GM19240 (cell line): ENCODE measurements around the gene NUB1.

Experiments used
- DNase-seq: peaks from one replicate; pipeline ENCODE4 v3.0.0; 2011; ENCODE audit warnings: low spot score; ENCODE audit not compliant: insufficient read length

The NUB1 gene

GRCh38 chr7:151423936-151424335 is 82.3 kb downstream of the NUB1 start:
- no peak for DNase-seq

- no peak for DNase-seq
Observed at GRCh38 chr7:151424799-151425198, 83.2 kb downstream of the NUB1 start.

GRCh38 chr7:151425670-151426440 is 84.2 kb downstream of the NUB1 start:
- DNase-seq, result no peak

GRCh38 chr7:151426441-151426903 is 84.9 kb downstream of the NUB1 start:
- no peak for DNase-seq

- no peak for DNase-seq
Observed at GRCh38 chr7:151426904-151427704, 85.5 kb downstream of the NUB1 start.

GRCh38 chr7:151427705-151428377 is 86.2 kb downstream of the NUB1 start:
- DNase-seq, result no peak
